Measurements from ENCODE around the gene SRRM4. TPM values are rescaled to one million over a fixed set of nuclear protein-coding genes. Genes with fewer than 3 reads are reported as not detected.

SRRM4 gene
- total and polyA plus RNA-seq, 2 donors (not counting 1 experiment from before 2014, with no cell fraction given), result not detected

- H4K20me1 ChIP-seq (ENCODE audit: control insufficient read depth, extremely low read depth, insufficient read depth, low read length), result no peaks in the 10 kb centered on the region
- no peak for DNase-seq (ENCODE audit: low read depth in 2 of 2)
- H3K4me1 ChIP-seq (ENCODE audit: control insufficient read depth, extremely low read depth, insufficient read depth, low read length), result no peaks in the 10 kb centered on the region
- TF ChIP-seq CTCF (conservative IDR thresholded peaks at IDR 0.05 in 1 of 2, IDR thresholded peaks at IDR 0.05 in 1 of 2; ENCODE audit: low read depth in 1 of 2, low read length in 2 of 2) (no peak), EZH2 (IDR thresholded peaks at IDR 0.05; ENCODE audit: low read length, missing control alignments) (no peak)
- no peaks in the 10 kb centered on the region for H3K36me3 ChIP-seq (ENCODE audit: control insufficient read depth, insufficient read depth, low read length)
- no peak overlapping the region for H3K4me3 ChIP-seq (replicated peaks in 1 of 4; ENCODE audit: control extremely low read depth in 1 of 4, insufficient read depth in 1 of 4, low read depth in 3 of 4, low read length in 4 of 4)
- H2AFZ ChIP-seq (ENCODE audit: low read length), result no peak overlapping the region
- no peak overlapping the region for H3K9ac ChIP-seq (ENCODE audit: insufficient read depth, low read length)
- H3K79me2 ChIP-seq (ENCODE audit: control insufficient read depth, insufficient read depth, low read length), result no peaks in the 10 kb centered on the region
- H3K9me3 ChIP-seq (ENCODE audit: control insufficient read depth, insufficient read depth, low read depth, low read length), result no peaks in the 10 kb centered on the region
- H3K27me3 ChIP-seq (ENCODE audit: control insufficient read depth, insufficient read depth, low read length), result no peaks in the 10 kb centered on the region
- no peak overlapping the region for H3K4me2 ChIP-seq (ENCODE audit: extremely low read depth, insufficient read depth, low read length)
- no peak overlapping the region for H3K27ac ChIP-seq (ENCODE audit: insufficient read depth, low read length)
Observed at GRCh38 chr12:119082016-119082415, 100.7 kb downstream of the SRRM4 start.

DNA sequence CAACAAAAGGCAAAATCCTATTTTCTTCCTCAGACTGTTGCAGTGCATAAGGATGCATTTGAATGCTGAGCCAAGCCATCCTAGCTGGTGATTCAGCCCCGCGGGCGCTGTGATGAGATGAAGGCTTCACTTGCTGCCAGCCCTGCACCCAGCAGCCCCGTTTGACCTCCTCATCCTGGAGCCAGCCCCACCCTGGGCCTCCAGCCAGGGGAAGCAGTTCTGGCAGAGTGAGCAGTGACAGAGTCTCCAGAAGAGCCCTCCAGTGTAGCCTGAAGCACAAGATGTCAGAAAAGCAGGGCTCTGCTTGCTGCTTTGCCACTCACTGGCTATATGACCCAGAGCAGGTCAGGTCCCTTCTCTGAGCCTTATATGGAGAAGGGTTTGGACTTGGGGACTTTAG lies 101.2 kb downstream of the SRRM4 start:
- TF ChIP-seq EZH2 (IDR thresholded peaks at IDR 0.05; ENCODE audit: low read length, missing control alignments) (no peak), CTCF (conservative IDR thresholded peaks at IDR 0.05 in 1 of 2, IDR thresholded peaks at IDR 0.05 in 1 of 2; ENCODE audit: low read depth in 1 of 2, low read length in 2 of 2) (no peak)
- no peaks in the 10 kb centered on the region for H3K36me3 ChIP-seq (ENCODE audit: control insufficient read depth, insufficient read depth, low read length)
- H3K9ac ChIP-seq (ENCODE audit: insufficient read depth, low read length), result no peak overlapping the region
- H2AFZ ChIP-seq (ENCODE audit: low read length), result no peak overlapping the region
- DNase-seq (ENCODE audit: low read depth in 2 of 2), result no peak
- H3K4me2 ChIP-seq (ENCODE audit: extremely low read depth, insufficient read depth, low read length), result no peak overlapping the region
- no peaks in the 10 kb centered on the region for H3K9me3 ChIP-seq (ENCODE audit: control insufficient read depth, insufficient read depth, low read depth, low read length)
- H4K20me1 ChIP-seq (ENCODE audit: control insufficient read depth, extremely low read depth, insufficient read depth, low read length), result no peaks in the 10 kb centered on the region
- H3K4me1 ChIP-seq (ENCODE audit: control insufficient read depth, extremely low read depth, insufficient read depth, low read length), result no peaks in the 10 kb centered on the region
- H3K4me3 ChIP-seq (replicated peaks in 1 of 4; ENCODE audit: control extremely low read depth in 1 of 4, insufficient read depth in 1 of 4, low read depth in 3 of 4, low read length in 4 of 4), result no peak overlapping the region
- H3K27me3 ChIP-seq (ENCODE audit: control insufficient read depth, insufficient read depth, low read length), result no peaks in the 10 kb centered on the region
- H3K79me2 ChIP-seq (ENCODE audit: control insufficient read depth, insufficient read depth, low read length), result no peaks in the 10 kb centered on the region
- no peak overlapping the region for H3K27ac ChIP-seq (ENCODE audit: insufficient read depth, low read length)

DNA sequence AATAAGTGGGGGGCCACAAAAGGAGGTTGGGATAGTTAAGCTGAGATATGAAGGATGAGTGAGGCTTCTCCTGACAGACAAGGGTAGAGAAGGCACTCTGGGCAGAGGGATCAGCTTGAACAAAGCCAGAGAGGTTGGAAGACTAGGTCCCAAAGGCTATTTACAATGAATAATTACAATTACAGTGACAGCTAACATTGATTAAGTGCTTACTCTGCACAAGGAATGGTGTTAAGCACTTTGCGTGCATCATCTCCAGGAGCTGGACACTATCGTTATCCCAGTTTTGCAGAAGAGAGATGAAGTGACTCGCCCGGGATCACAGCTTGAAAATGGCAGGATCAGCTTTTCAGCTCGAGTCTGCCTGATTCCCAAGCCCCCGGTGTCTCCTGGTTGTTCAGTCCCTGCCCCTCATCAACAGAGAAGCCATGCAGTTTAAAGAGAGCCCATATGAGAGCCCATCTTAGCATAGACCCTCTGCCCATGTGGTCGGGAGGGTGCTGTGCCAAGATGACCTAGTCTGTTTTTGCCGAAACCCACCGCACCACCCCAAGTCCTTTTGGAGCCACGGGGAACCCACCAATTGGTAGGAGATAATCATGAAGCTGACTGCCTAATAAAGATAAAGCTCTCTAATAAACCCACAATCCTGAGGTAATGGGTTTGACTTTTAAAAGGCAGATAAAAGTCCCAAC lies 107.5 kb downstream of the SRRM4 start:
- Histone ChIP-seq H2AFZ (ENCODE audit: low read length) (no peak overlapping the region), H4K20me1 (ENCODE audit: control insufficient read depth, extremely low read depth, insufficient read depth, low read length) (no peaks in the 10 kb centered on the region), H3K4me3 (replicated peaks in 1 of 4; ENCODE audit: control extremely low read depth in 1 of 4, insufficient read depth in 1 of 4, low read depth in 3 of 4, low read length in 4 of 4) (no peak overlapping the region), H3K27ac (ENCODE audit: insufficient read depth, low read length) (no peak overlapping the region), H3K9me3 (ENCODE audit: control insufficient read depth, insufficient read depth, low read depth, low read length) (no peaks in the 10 kb centered on the region), H3K9ac (ENCODE audit: insufficient read depth, low read length) (no peak overlapping the region), H3K4me2 (ENCODE audit: extremely low read depth, insufficient read depth, low read length) (no peak overlapping the region), H3K27me3 (ENCODE audit: control insufficient read depth, insufficient read depth, low read length) (no peaks in the 10 kb centered on the region), H3K36me3 (ENCODE audit: control insufficient read depth, insufficient read depth, low read length) (no peaks in the 10 kb centered on the region), H3K4me1 (ENCODE audit: control insufficient read depth, extremely low read depth, insufficient read depth, low read length) (no peaks in the 10 kb centered on the region), H3K79me2 (ENCODE audit: control insufficient read depth, insufficient read depth, low read length) (no peaks in the 10 kb centered on the region)
- no peak for DNase-seq (ENCODE audit: low read depth in 2 of 2)
- no peak for TF ChIP-seq EZH2 (IDR thresholded peaks at IDR 0.05; ENCODE audit: low read length, missing control alignments)
- TF ChIP-seq CTCF (conservative IDR thresholded peaks at IDR 0.05 in 1 of 2, IDR thresholded peaks at IDR 0.05 in 1 of 2; ENCODE audit: low read depth in 1 of 2, low read length in 2 of 2), result no peak
